HCT116 (cell line): ENCODE data around the gene DHODH. TPM values are rescaled to one million over a fixed set of nuclear protein-coding genes. Genes with fewer than 3 reads are reported as not detected.

Experiments
- ATAC-seq: fragments of 200-7000 bp; cut with Tn5 transposase; 2 replicates; pipeline ENCODE4 v1.9.1; 2020; ENCODE audit warnings: mild to moderate bottlenecking, moderate library complexity
- BruUV-seq: library from RNA; stranded (reverse); fragments of 400-500 nt; replicated peaks from 2 replicates; lab custom pipeline; 2021; lab: Mats Ljungman, UMichigan
- CTCF ChIA-PET: fragments of 300-600 bp; sonication (Branson Sonifier 250); formaldehyde crosslinking; loops from one replicate; lab custom pipeline; 2021; ENCODE audit warnings: antibody characterized with exemption; lab: Charles Lee
- POLR2A ChIA-PET: fragments of 300-600, 350-600 bp; sonication (Branson Sonifier 250); formaldehyde crosslinking; loops from one replicate; lab custom pipeline; 2021; ENCODE audit warnings: antibody characterized with exemption; lab: Charles Lee
- RAD21 ChIA-PET, 2 experiments: fragments of 300-600 bp; sonication (Branson Sonifier 250); formaldehyde crosslinking; loops; one replicate each; lab custom pipeline; 2023; ENCODE audit warnings: low total read pairs in 2 of 2; ENCODE audit not compliant: uncharacterized antibody in 2 of 2, unreplicated experiment in 2 of 2, low non-redundant PET in 1 of 2; lab: Charles Lee
- DNase-seq: peaks from one replicate; pipeline ENCODE4 v3.0.0-alpha.2; 2010; ENCODE audit warnings: low read depth, low spot score
- H2AFZ ChIP-seq: fragments of 200-600 bp; shearing (Covaris generic), sonication (generic); 2 replicates; pipeline ENCODE4 v1.6.1; 2017; ENCODE audit warnings: low read depth, mixed run types, mixed read lengths, antibody characterized with exemption, low read length; ENCODE audit not compliant: poor library complexity, severe bottlenecking
- H3K27ac ChIP-seq: 2 replicates; pipeline ENCODE4 v1.5.1; 2012; ENCODE audit warnings: low read depth, low read length
- H3K27me3 ChIP-seq: fragments of 200-600 bp; sonication (generic); 2 replicates; pipeline ENCODE4 v1.6.1; 2016; ENCODE audit warnings: mixed run types, low read length, mixed read lengths; ENCODE audit not compliant: insufficient read depth
- H3K36me3 ChIP-seq, 2 experiments: fragments of 200-500 bp in 1 of 2; fragments of 200-600 bp in 1 of 2; sonication (Bioruptor generic) in 1 of 2; sonication (generic) in 1 of 2; 2 replicates each; pipeline versions ENCODE4 v1.5.1 to v1.6.1; 2014 to 2016; ENCODE audit warnings: low read length in 2 of 2, inconsistent platforms in 1 of 2, mixed read lengths in 1 of 2, mixed run types in 1 of 2; ENCODE audit not compliant: insufficient read depth in 2 of 2, control insufficient read depth in 1 of 2
- H3K4me1 ChIP-seq, 2 experiments: fragments of 200-600 bp in 1 of 2; sonication (generic) in 1 of 2; 2 replicates each; pipeline versions ENCODE4 v1.5.1 to v1.6.1; 2012 to 2017; ENCODE audit warnings: low read length in 2 of 2, inconsistent platforms in 1 of 2, mild to moderate bottlenecking in 1 of 2, mixed read lengths in 1 of 2, mixed run types in 1 of 2, moderate library complexity in 1 of 2; ENCODE audit not compliant: insufficient read depth in 2 of 2, control insufficient read depth in 1 of 2
- H3K4me2 ChIP-seq: fragments of 200-600 bp; sonication (generic); 2 replicates; pipeline ENCODE4 v1.6.1; 2017; ENCODE audit warnings: mixed run types, low read length, mixed read lengths
- H3K4me3 ChIP-seq, 2 experiments: fragments of 200-600 bp in 1 of 2; sonication (generic) in 1 of 2; replicated peaks in 1 of 2; 2 replicates each; pipeline ENCODE4 v1.5.1; 2011 to 2016; ENCODE audit warnings: low read length in 2 of 2, control low read depth in 1 of 2, low read depth in 1 of 2, mild to moderate bottlenecking in 1 of 2, mixed read lengths in 1 of 2, mixed run types in 1 of 2
- H3K79me2 ChIP-seq: fragments of 200-600 bp; sonication (generic); 2 replicates; pipeline ENCODE4 v1.6.1; 2017; ENCODE audit warnings: mild to moderate bottlenecking, mixed run types, low read length, moderate library complexity, mixed read lengths; ENCODE audit not compliant: insufficient read depth
- H3K9ac ChIP-seq: fragments of 200-600 bp; sonication (generic); 2 replicates; pipeline ENCODE4 v1.6.1; 2016; ENCODE audit warnings: low read length, mixed read lengths
- H3K9me2 ChIP-seq: fragments of 200-600 bp; sonication (generic), shearing (Covaris generic); 2 replicates; pipeline ENCODE4 v1.6.1; 2017; ENCODE audit warnings: mixed run types, mild to moderate bottlenecking, moderate library complexity; ENCODE audit not compliant: insufficient read depth
- H3K9me3 ChIP-seq, 2 experiments: fragments of 200-500 bp in 1 of 2; fragments of 200-600 bp in 1 of 2; sonication (Bioruptor generic) in 1 of 2; sonication (generic) in 1 of 2; 2 replicates each; pipeline ENCODE4 v1.6.1; 2014 to 2017; ENCODE audit warnings: low read length in 2 of 2, mixed read lengths in 2 of 2, inconsistent platforms in 1 of 2, low read depth in 1 of 2, mild to moderate bottlenecking in 1 of 2, mixed run types in 1 of 2, moderate library complexity in 1 of 2; ENCODE audit not compliant: control insufficient read depth in 1 of 2, insufficient read depth in 1 of 2
- H4K20me1 ChIP-seq: fragments of 200-600 bp; sonication (generic), shearing (Covaris generic); 2 replicates; pipeline ENCODE4 v1.6.1; 2017; ENCODE audit warnings: mixed run types, mild to moderate bottlenecking, moderate library complexity; ENCODE audit not compliant: insufficient read depth
- ATF3 ChIP-seq: IDR thresholded peaks from 2 replicates; pipeline ENCODE4 v1.6.1; 2012
- CBX3 ChIP-seq: IDR thresholded peaks from 2 replicates; pipeline ENCODE4 v1.6.1; 2012; ENCODE audit warnings: low read depth
- CEBPB ChIP-seq: IDR thresholded peaks from 2 replicates; pipeline ENCODE4 v1.6.1; 2012; ENCODE audit warnings: low read depth
- CTCF ChIP-seq, 3 experiments: fragments of 200-600 bp in 1 of 3; sonication (generic) in 1 of 3; IDR thresholded peaks in 2 of 3; conservative IDR thresholded peaks in 1 of 3; 2 replicates each; pipeline ENCODE4 v1.5.1; 2012 to 2017; ENCODE audit warnings: low read depth in 2 of 3, low read length in 2 of 3, antibody characterized with exemption in 1 of 3, borderline replicate concordance in 1 of 3, control low read depth in 1 of 3, mild to moderate bottlenecking in 1 of 3, mixed read lengths in 1 of 3, mixed run types in 1 of 3, moderate library complexity in 1 of 3; ENCODE audit not compliant: insufficient read depth in 1 of 3
- EGR1 ChIP-seq: IDR thresholded peaks from 2 replicates; pipeline ENCODE4 v1.6.1; 2012; ENCODE audit warnings: low read depth
- ELF1 ChIP-seq: IDR thresholded peaks from 2 replicates; pipeline ENCODE4 v1.6.1; 2012; ENCODE audit warnings: low read depth, borderline replicate concordance
- EZH2 ChIP-seq: fragments of 200-600 bp; sonication (generic); IDR thresholded peaks from 2 replicates; pipeline ENCODE4 v1.6.1; 2017; ENCODE audit warnings: antibody characterized with exemption, mixed run types
- FOSL1 ChIP-seq: IDR thresholded peaks from 2 replicates; pipeline ENCODE4 v1.6.1; 2012; ENCODE audit warnings: low read depth
- JUND ChIP-seq: IDR thresholded peaks from 2 replicates; pipeline ENCODE4 v1.6.1; 2012
- MAX ChIP-seq: IDR thresholded peaks from 2 replicates; pipeline ENCODE4 v1.6.1; 2012
- POLR2A ChIP-seq: IDR thresholded peaks from 2 replicates; pipeline ENCODE4 v1.7.0; 2011; ENCODE audit warnings: borderline replicate concordance; ENCODE audit not compliant: insufficient read depth, insufficient read length; ENCODE audit errors: extremely low read depth
- POLR2AphosphoS5 ChIP-seq: IDR thresholded peaks from 2 replicates; pipeline ENCODE4 v1.6.1; 2011; ENCODE audit warnings: mild to moderate bottlenecking, low read depth, low read length, moderate library complexity
- RAD21 ChIP-seq: IDR thresholded peaks from 2 replicates; pipeline ENCODE4 v1.6.1; 2012; ENCODE audit warnings: low read depth, mild to moderate bottlenecking
- SIN3A ChIP-seq: IDR thresholded peaks from 2 replicates; pipeline ENCODE4 v1.6.1; 2012; ENCODE audit warnings: low read depth
- SP1 ChIP-seq: IDR thresholded peaks from 2 replicates; pipeline ENCODE4 v1.6.1; 2012; ENCODE audit warnings: low read depth
- SRF ChIP-seq: IDR thresholded peaks from 2 replicates; pipeline ENCODE4 v1.6.1; 2012; ENCODE audit warnings: low read depth
- TCF7L2 ChIP-seq: IDR thresholded peaks from 2 replicates; pipeline ENCODE4 v1.7.0; 2011; ENCODE audit warnings: borderline replicate concordance, inconsistent platforms; ENCODE audit not compliant: insufficient read depth, insufficient read length; ENCODE audit errors: extremely low read depth
- YY1 ChIP-seq: IDR thresholded peaks from 2 replicates; pipeline ENCODE4 v1.6.1; 2011; ENCODE audit warnings: low read length, low read depth, moderate library complexity, mild to moderate bottlenecking; ENCODE audit not compliant: insufficient replicate concordance; ENCODE audit errors: extremely low read depth
- ZFX ChIP-seq: fragments of 450-650 bp; IDR thresholded peaks from 2 replicates; pipeline ENCODE4 v1.6.1; 2017
- ZNF274 ChIP-seq: fragments of 200-500 bp; sonication (Bioruptor generic); IDR thresholded peaks from 2 replicates; pipeline ENCODE4 v1.6.1; 2014; ENCODE audit warnings: mild to moderate bottlenecking, low read depth, low read length, inconsistent platforms
- intact Hi-C: fragments of 100-400 bp; cut with micrococcal nuclease; formaldehyde crosslinking; loops from 2 replicates; pipeline ENCODE4 v1.10.0; 2022
- total RNA-seq: library from RNA; stranded (reverse); gene quantifications from one replicate; pipeline ENCODE4 v1.2.1, GENCODE V29; 2021; ENCODE audit not compliant: unreplicated experiment

DHODH gene
- total RNA-seq, 1 experiment from 2014 or later: 22.1 TPM

GRCh38 chr16:72018470-72018869 lies 9.9 kb downstream of the DHODH start:
- Histone ChIP-seq H3K9ac (no peak overlapping the region), H3K9me2 (no peaks in the 10 kb centered on the region), H3K4me3 (no peak overlapping the region), H3K36me3 (peaks cover 11 to 24% of the 10 kb centered on the region in 2 experiments; a peak in 3 of 4 replicates), H2AFZ (no peak overlapping the region), H3K27ac (no peak overlapping the region), H3K4me1 (no peaks in the 10 kb centered on the region), H3K9me3 (no peaks in the 10 kb centered on the region), H4K20me1 (no peaks in the 10 kb centered on the region), H3K79me2 (no peaks in the 10 kb centered on the region; the same call in 1 of the 2 replicates), H3K4me2 (no peak overlapping the region)
- POLR2A ChIA-PET: no interaction called here
- no TSS peak for BruUV-seq
- CTCF ChIA-PET: no interaction called here
- no peak for DNase-seq
- ATAC-seq: no peak
- RAD21 ChIA-PET: no interaction called here
- TF ChIP-seq RAD21: no peak
- TF ChIP-seq EZH2: no peak
- TF ChIP-seq SP1: no peak
- TF ChIP-seq SIN3A: no peak
- no peak for TF ChIP-seq SRF
- TF ChIP-seq ELF1: no peak
- TF ChIP-seq CTCF (IDR thresholded peaks at IDR 0.05 in 2 of 3, conservative IDR thresholded peaks at IDR 0.05 in 1 of 3; ENCODE audit: borderline replicate concordance in 1 of 3, insufficient read depth in 1 of 3, low read depth in 2 of 3, low read length in 2 of 3): no peak
- TF ChIP-seq ZNF274: no peak
- TF ChIP-seq CEBPB: no peak
- no peak for TF ChIP-seq CBX3
- TF ChIP-seq ATF3: no peak
- TF ChIP-seq TCF7L2: no peak
- no peak for TF ChIP-seq JUND
- TF ChIP-seq FOSL1: no peak
- no peak for TF ChIP-seq YY1
- TF ChIP-seq POLR2A: no peak
- TF ChIP-seq ZFX: no peak
- TF ChIP-seq MAX: no peak
- no peak for TF ChIP-seq POLR2AphosphoS5
- no peak for TF ChIP-seq EGR1
- TF ChIP-seq, all 23 proteins: peak for 0
- intact Hi-C loops: no loop called here
- H3K27me3 ChIP-seq: no peaks in the 10 kb centered on the region
